ENCODE data around the gene TTC28.
"Not testable (repeated sequence)": the region's sequence is repeated elsewhere in the genome, so short reads cannot be mapped to it uniquely, and the experiment has no call there.

GRCh38 chr22:28682966-28683365 lies 3.3 kb upstream of the TTC28 start:
- not testable (repeated sequence) for TF ChIP-seq CTCF (IDR thresholded peaks at IDR 0.05; ENCODE audit: poor library complexity, severe bottlenecking); POLR2AphosphoS5 (IDR thresholded peaks at IDR 0.05); RAD21 (conservative IDR thresholded peaks at IDR 0.05); EP300 (conservative IDR thresholded peaks at IDR 0.05; ENCODE audit: poor library complexity, severe bottlenecking); EZH2 (IDR thresholded peaks at IDR 0.05; ENCODE audit: borderline replicate concordance, insufficient read depth, low read length, poor library complexity, severe bottlenecking)

Measured in neural cell (in vitro differentiated cells).